ENCODE measurements around the gene PHOSPHO1.

Gene PHOSPHO1

GRCh38 chr17:49242813-49243212 lies 12.2 kb upstream of the PHOSPHO1 start:
- DNase-seq = no peak

GRCh38 chr17:49241692-49242397 lies 11.3 kb upstream of the PHOSPHO1 start:
- DNase-seq = no peak

GRCh38 chr17:49241040-49241439 lies 10.5 kb upstream of the PHOSPHO1 start:
- DNase-seq = no peak

- no peak for DNase-seq
Observed at GRCh38 chr17:49240619-49241018, 10.0 kb upstream of the PHOSPHO1 start.

- no peak for DNase-seq
Observed at GRCh38 chr17:49239963-49240362, 9.4 kb upstream of the PHOSPHO1 start.

GRCh38 chr17:49235896-49236295 lies 5.3 kb upstream of the PHOSPHO1 start:
- DNase-seq = no peak

- no peak for DNase-seq
Observed at GRCh38 chr17:49234509-49235080, 4.0 kb upstream of the PHOSPHO1 start.

- no peak for DNase-seq
Observed at GRCh38 chr17:49231563-49231894, 942 bp upstream of the PHOSPHO1 start.

- DNase-seq = peak; percentile 41
Observed at GRCh38 chr17:49229805-49230600, 584 bp downstream of the PHOSPHO1 start.

GRCh38 chr17:49229076-49229804 lies 1.3 kb downstream of the PHOSPHO1 start:
- DNase-seq = no peak

GRCh38 chr17:49227436-49228261 lies 2.9 kb downstream of the PHOSPHO1 start:
- peak; percentile 72 for DNase-seq

GRCh38 chr17:49226771-49227435 lies 3.7 kb downstream of the PHOSPHO1 start:
- no peak for DNase-seq

- DNase-seq = no peak
Observed at GRCh38 chr17:49225554-49226236, 4.9 kb downstream of the PHOSPHO1 start.

- DNase-seq = no peak
Observed at GRCh38 chr17:49224997-49225337, 5.6 kb downstream of the PHOSPHO1 start.

- no peak for DNase-seq
Observed at GRCh38 chr17:49224198-49224996, 6.2 kb downstream of the PHOSPHO1 start.

- peak; percentile 65 for DNase-seq
Observed at GRCh38 chr17:49223517-49224197, 6.9 kb downstream of the PHOSPHO1 start.

- no peak for DNase-seq
Observed at GRCh38 chr17:49223168-49223516, 7.4 kb downstream of the PHOSPHO1 start.

GRCh38 chr17:49219987-49220386 lies 10.6 kb downstream of the PHOSPHO1 start:
- DNase-seq = peak; percentile 55

- DNase-seq = peak; percentile 45
Observed at GRCh38 chr17:49218941-49219913, 11.4 kb downstream of the PHOSPHO1 start.

All from femur (tissue), 1 donor.